ENCODE data around the gene GLTP. TPM values are rescaled to one million over a fixed set of nuclear protein-coding genes. Genes with fewer than 3 reads are reported as not detected.
A peak's percentile ranks its signal among the peaks of the same experiment; 100 is the strongest.

The GLTP gene
- total RNA-seq, 2 donors from 2014 or later: 42.4 to 48.9 TPM

DNA sequence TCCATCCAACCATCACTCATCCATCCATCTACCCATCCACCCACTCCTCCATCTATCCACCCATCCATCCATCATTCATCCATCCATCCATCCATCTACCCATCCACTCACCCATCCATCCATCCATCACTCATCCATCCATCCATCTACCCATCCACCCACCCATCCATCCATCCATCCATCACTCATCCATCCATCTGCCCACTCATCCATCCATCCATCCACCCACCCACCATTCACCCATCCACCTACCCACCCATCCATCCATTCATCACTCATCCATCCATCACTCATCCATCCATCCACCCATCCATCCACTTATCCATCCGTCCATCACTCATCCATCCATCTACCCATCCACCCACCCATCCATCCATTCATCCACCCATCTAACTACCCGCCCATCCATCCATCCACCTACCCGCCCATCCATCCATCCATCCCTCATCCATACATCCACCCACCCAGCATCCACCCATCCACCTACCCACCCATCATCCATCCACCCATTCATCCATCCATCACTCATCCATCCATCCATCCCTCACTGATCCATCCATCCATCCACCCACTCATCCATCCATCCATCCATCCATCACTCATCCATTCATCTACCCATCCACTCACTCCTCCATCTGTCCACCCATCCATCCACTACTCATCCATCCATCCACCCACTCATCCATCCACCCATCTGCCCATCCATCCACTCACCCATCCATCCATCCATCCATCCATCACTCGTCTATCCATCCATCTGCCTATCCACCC is 71.3 kb downstream of the GLTP start:
- TF ChIP-seq, protein P1, sequence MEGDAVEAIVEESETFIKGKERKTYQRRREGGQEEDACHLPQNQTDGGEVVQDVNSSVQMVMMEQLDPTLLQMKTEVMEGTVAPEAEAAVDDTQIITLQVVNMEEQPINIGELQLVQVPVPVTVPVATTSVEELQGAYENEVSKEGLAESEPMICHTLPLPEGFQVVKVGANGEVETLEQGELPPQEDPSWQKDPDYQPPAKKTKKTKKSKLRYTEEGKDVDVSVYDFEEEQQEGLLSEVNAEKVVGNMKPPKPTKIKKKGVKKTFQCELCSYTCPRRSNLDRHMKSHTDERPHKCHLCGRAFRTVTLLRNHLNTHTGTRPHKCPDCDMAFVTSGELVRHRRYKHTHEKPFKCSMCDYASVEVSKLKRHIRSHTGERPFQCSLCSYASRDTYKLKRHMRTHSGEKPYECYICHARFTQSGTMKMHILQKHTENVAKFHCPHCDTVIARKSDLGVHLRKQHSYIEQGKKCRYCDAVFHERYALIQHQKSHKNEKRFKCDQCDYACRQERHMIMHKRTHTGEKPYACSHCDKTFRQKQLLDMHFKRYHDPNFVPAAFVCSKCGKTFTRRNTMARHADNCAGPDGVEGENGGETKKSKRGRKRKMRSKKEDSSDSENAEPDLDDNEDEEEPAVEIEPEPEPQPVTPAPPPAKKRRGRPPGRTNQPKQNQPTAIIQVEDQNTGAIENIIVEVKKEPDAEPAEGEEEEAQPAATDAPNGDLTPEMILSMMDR (IDR thresholded peaks at IDR 0.05): no peak
- H3K4me1 ChIP-seq (ENCODE audit: control insufficient read depth in 1 of 2, low read depth in 2 of 2): no peaks in the 10 kb centered on the region
- no peaks in the 10 kb centered on the region for H3K27me3 ChIP-seq (replicated peaks; ENCODE audit: insufficient read depth)
- H3K36me3 ChIP-seq: no peaks in the 10 kb centered on the region
- no peaks in the 10 kb centered on the region for H3K9me3 ChIP-seq
- ATAC-seq (ENCODE audit: insufficient number of reproducible peaks, low FRiP score, low read depth) (no peak), DNase-seq (ENCODE audit: low spot score) (no peak)
- no peak overlapping the region for H3K27ac ChIP-seq
- no peak overlapping the region for H3K4me3 ChIP-seq

GRCh38 chr12:109807954-109808643 is 72.2 kb downstream of the GLTP start:
- H3K27ac ChIP-seq: no peak overlapping the region
- H3K9me3 ChIP-seq: no peaks in the 10 kb centered on the region
- ATAC-seq (ENCODE audit: insufficient number of reproducible peaks, low FRiP score, low read depth): no peak
- DNase-seq (ENCODE audit: low spot score): no peak
- no peaks in the 10 kb centered on the region for H3K4me1 ChIP-seq (ENCODE audit: control insufficient read depth in 1 of 2, low read depth in 2 of 2)
- no peaks in the 10 kb centered on the region for H3K27me3 ChIP-seq (replicated peaks; ENCODE audit: insufficient read depth)
- TF ChIP-seq, protein P1 (IDR thresholded peaks at IDR 0.05): no peak
- no peak overlapping the region for H3K4me3 ChIP-seq
- no peaks in the 10 kb centered on the region for H3K36me3 ChIP-seq

GRCh38 chr12:109804820-109805761 is 75.2 kb downstream of the GLTP start:
- no peaks in the 10 kb centered on the region for H3K4me1 ChIP-seq (ENCODE audit: control insufficient read depth in 1 of 2, low read depth in 2 of 2)
- H3K4me3 ChIP-seq: no peak overlapping the region
- TF ChIP-seq, protein P1 (IDR thresholded peaks at IDR 0.05): peak; percentile 97
- peak; percentile 26 for DNase-seq (ENCODE audit: low spot score)
- H3K9me3 ChIP-seq: no peaks in the 10 kb centered on the region
- H3K27me3 ChIP-seq (replicated peaks; ENCODE audit: insufficient read depth): no peaks in the 10 kb centered on the region
- H3K27ac ChIP-seq: no peak overlapping the region
- ATAC-seq (ENCODE audit: insufficient number of reproducible peaks, low FRiP score, low read depth): peak; percentile 62
- H3K36me3 ChIP-seq: no peaks in the 10 kb centered on the region

DNA sequence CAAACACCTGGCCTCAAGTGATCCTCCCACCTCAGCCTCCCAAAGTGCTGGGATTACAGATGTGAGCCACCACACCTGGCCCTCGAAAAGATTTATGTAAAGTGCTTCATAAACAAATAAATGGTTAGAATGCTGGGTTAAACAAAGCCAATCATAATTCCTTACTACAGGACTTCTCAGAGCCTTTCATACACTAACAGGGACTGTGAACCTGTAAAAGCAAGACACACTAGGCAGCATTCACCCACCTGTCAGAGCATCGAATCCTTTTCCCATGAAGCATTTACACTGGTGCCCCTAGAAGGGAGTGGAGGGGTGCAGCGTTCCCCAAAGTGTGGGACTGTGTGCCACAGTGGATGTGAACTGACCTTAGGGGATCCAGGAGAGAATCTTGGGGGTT is 76.7 kb downstream of the GLTP start:
- no peaks in the 10 kb centered on the region for H3K4me1 ChIP-seq (ENCODE audit: control insufficient read depth in 1 of 2, low read depth in 2 of 2)
- H3K27ac ChIP-seq: no peak overlapping the region
- H3K4me3 ChIP-seq: no peak overlapping the region
- H3K27me3 ChIP-seq (replicated peaks; ENCODE audit: insufficient read depth): no peaks in the 10 kb centered on the region
- H3K9me3 ChIP-seq: no peaks in the 10 kb centered on the region
- TF ChIP-seq, protein P1 (IDR thresholded peaks at IDR 0.05): no peak
- DNase-seq (ENCODE audit: low spot score): no peak
- no peaks in the 10 kb centered on the region for H3K36me3 ChIP-seq
- ATAC-seq (ENCODE audit: insufficient number of reproducible peaks, low FRiP score, low read depth): no peak

DNA sequence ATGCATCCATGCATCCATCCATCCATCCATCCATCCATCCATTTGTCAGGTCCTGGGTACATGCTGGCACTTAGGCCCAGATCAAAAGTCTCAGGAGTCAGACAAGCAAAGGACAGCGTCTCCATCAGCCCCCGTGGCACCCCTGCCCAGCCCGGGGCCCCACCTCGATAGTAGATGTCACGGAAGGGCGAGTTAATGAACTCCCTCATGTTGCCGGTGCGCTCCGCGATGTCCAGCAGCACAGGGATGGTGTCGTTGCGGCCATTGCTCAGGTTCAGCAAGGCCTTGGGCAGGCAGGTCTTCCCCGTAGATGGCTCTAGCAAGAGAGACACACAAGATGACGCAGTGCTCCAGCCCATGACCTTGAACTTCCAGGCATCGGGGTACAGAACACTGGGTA is 77.5 kb downstream of the GLTP start:
- no peak for ATAC-seq (ENCODE audit: insufficient number of reproducible peaks, low FRiP score, low read depth)
- DNase-seq (ENCODE audit: low spot score): no peak
- Histone ChIP-seq H3K27ac (no peak overlapping the region), H3K4me3 (no peak overlapping the region), H3K36me3 (no peaks in the 10 kb centered on the region), H3K9me3 (no peaks in the 10 kb centered on the region), H3K27me3 (replicated peaks; ENCODE audit: insufficient read depth) (no peaks in the 10 kb centered on the region), H3K4me1 (ENCODE audit: control insufficient read depth in 1 of 2, low read depth in 2 of 2) (no peaks in the 10 kb centered on the region)
- TF ChIP-seq, protein P1 (IDR thresholded peaks at IDR 0.05): no peak

Data from thoracic aorta (tissue), 2 donors.